Tibial artery (tissue), 4 donors: Measurements from ENCODE around the gene CDHR3.

Source experiments
- DNase-seq, 2 donors: peaks; one replicate each; pipeline ENCODE4 v3.0.0-alpha.2; 2019
- H3K27ac ChIP-seq, 2 donors: fragments of 200-600 bp; sonication (generic) in 1 of 2; 1 replicate in 1 of 2; 2 replicates in 1 of 2; pipeline ENCODE4 v1.5.1; 2018 to 2019; ENCODE audit warnings: mild to moderate bottlenecking in 1 of 2
- H3K27me3 ChIP-seq, 2 donors: fragments of 200-600 bp; sonication (generic) in 1 of 2; one replicate each; pipeline versions ENCODE4 v1.5.1 to v1.6.0; 2016 to 2019
- H3K36me3 ChIP-seq, 3 donors: fragments of 200-600 bp; sonication (generic) in 2 of 3; one replicate each; pipeline ENCODE4 v1.5.1; 2016 to 2019; ENCODE audit warnings: mild to moderate bottlenecking in 2 of 3
- H3K4me1 ChIP-seq, 4 donors: fragments of 200-600 bp; sonication (generic) in 2 of 4; 1 replicate in 3 of 4; 2 replicates in 1 of 4; pipeline ENCODE4 v1.5.1; 2016 to 2019
- H3K4me3 ChIP-seq, 2 donors: fragments of 200-600 bp; sonication (generic) in 1 of 2; 1 replicate in 1 of 2; 2 replicates in 1 of 2; pipeline ENCODE4 v1.5.1; 2018 to 2019; ENCODE audit warnings: mild to moderate bottlenecking in 2 of 2
- H3K9me3 ChIP-seq, 3 donors: fragments of 200-600 bp; sonication (generic) in 1 of 3; one replicate each; pipeline ENCODE4 v1.5.1; 2016 to 2019
- CTCF ChIP-seq, 2 experiments: fragments of 200-600 bp in 1 of 2; fragments of 450-650 bp in 1 of 2; IDR thresholded peaks; one replicate each; pipeline ENCODE4 v1.5.1; 2017 to 2019; ENCODE audit warnings: antibody characterized with exemption in 2 of 2, mild to moderate bottlenecking in 1 of 2, moderate library complexity in 1 of 2
- intact Hi-C: fragments of 100-400 bp; cut with DNase I; formaldehyde crosslinking; loops from one replicate; pipeline ENCODE4 v1.15.0; 2023; ENCODE audit warnings: low total_unique reads

The CDHR3 gene

GRCh38 chr7:106032295-106032694 is 69.2 kb downstream of the CDHR3 start:
- no peak for DNase-seq
- no peak for TF ChIP-seq CTCF (IDR thresholded peaks at IDR 0.05)
- H3K4me1 ChIP-seq: peaks cover 0 to 4% (median 2%) of the 10 kb centered on the region in 4 donors
- no peak overlapping the region for H3K4me3 ChIP-seq
- no peaks in the 10 kb centered on the region for H3K36me3 ChIP-seq
- no peaks in the 10 kb centered on the region for H3K27me3 ChIP-seq
- no peak overlapping the region for H3K27ac ChIP-seq
- intact Hi-C loops: no loop called here
- no peaks in the 10 kb centered on the region for H3K9me3 ChIP-seq

- intact Hi-C loops: no loop called here
Measured at GRCh38 chr7:106033735-106034134, 70.7 kb downstream of the CDHR3 start.

GRCh38 chr7:106034383-106034782 is 71.3 kb downstream of the CDHR3 start:
- DNase-seq: no peak
- Histone ChIP-seq H3K4me3 (no peak overlapping the region), H3K27ac (no peak overlapping the region), H3K4me1 (peaks cover 0 to 4% (median 2%) of the 10 kb centered on the region in 4 donors), H3K9me3 (no peaks in the 10 kb centered on the region), H3K36me3 (no peaks in the 10 kb centered on the region), H3K27me3 (no peaks in the 10 kb centered on the region)
- TF ChIP-seq CTCF (IDR thresholded peaks at IDR 0.05): no peak
- intact Hi-C loops: no loop called here

More at GRCh38 chr7:106033735-106034134, 70.7 kb downstream of the CDHR3 start:
- Histone ChIP-seq H3K27ac (no peak overlapping the region), H3K27me3 (no peaks in the 10 kb centered on the region), H3K9me3 (no peaks in the 10 kb centered on the region), H3K4me1 (peaks cover 0 to 4% (median 2%) of the 10 kb centered on the region in 4 donors), H3K4me3 (no peak overlapping the region), H3K36me3 (no peaks in the 10 kb centered on the region)
- no peak for TF ChIP-seq CTCF (IDR thresholded peaks at IDR 0.05)
- DNase-seq: no peak

- intact Hi-C loops: no loop called here
- no peak for TF ChIP-seq CTCF (IDR thresholded peaks at IDR 0.05)
- Histone ChIP-seq H3K27me3 (no peaks in the 10 kb centered on the region), H3K4me1 (peaks cover 0 to 4% (median 2%) of the 10 kb centered on the region in 4 donors), H3K36me3 (no peaks in the 10 kb centered on the region), H3K9me3 (no peaks in the 10 kb centered on the region), H3K27ac (no peak overlapping the region), H3K4me3 (no peak overlapping the region)
- DNase-seq: no peak
Measured at GRCh38 chr7:106035568-106035967, 72.5 kb downstream of the CDHR3 start.

GRCh38 chr7:106036004-106036403 is 72.9 kb downstream of the CDHR3 start:
- intact Hi-C loops: no loop called here
- H3K4me3 ChIP-seq: no peak overlapping the region

More at GRCh38 chr7:106036004-106036403, 72.9 kb downstream of the CDHR3 start:
- DNase-seq: no peak
- H3K9me3 ChIP-seq: no peaks in the 10 kb centered on the region
- H3K4me1 ChIP-seq: peaks cover 0 to 4% (median under 1%) of the 10 kb centered on the region in 4 donors
- no peaks in the 10 kb centered on the region for H3K27me3 ChIP-seq
- no peak overlapping the region for H3K27ac ChIP-seq
- no peaks in the 10 kb centered on the region for H3K36me3 ChIP-seq
- no peak for TF ChIP-seq CTCF (IDR thresholded peaks at IDR 0.05)
